GM10248 (cell line): ENCODE measurements around the gene TAMALIN.

Experiments used
- CTCF ChIA-PET: fragments of 300-600 bp; sonication (Branson Sonifier 250); formaldehyde crosslinking; extraction: SDS; loops from one replicate; lab custom pipeline; 2021; ENCODE audit warnings: antibody characterized with exemption; lab: Yijun Ruan, JAX
- POLR2A ChIA-PET: fragments of 350-650 bp; sonication (Branson Sonifier 250); formaldehyde crosslinking; extraction: SDS; loops from one replicate; lab custom pipeline; 2020; ENCODE audit warnings: antibody characterized with exemption; lab: Yijun Ruan, JAX
- DNase-seq: peaks from one replicate; pipeline ENCODE4 v3.0.0; 2012; ENCODE audit errors: extremely low spot score
- CTCF ChIP-seq: IDR thresholded peaks from 2 replicates; pipeline ENCODE4 v1.5.1; 2012; ENCODE audit warnings: mild to moderate bottlenecking, low read depth; ENCODE audit errors: extremely low read depth, missing control alignments, control extremely low read depth

The TAMALIN gene

GRCh38 chr12:51986834-51987233 is 19.9 kb upstream of the TAMALIN start:
- POLR2A ChIA-PET = no interaction called here
- CTCF ChIA-PET = interaction anchor here (32.6 kb wide), 1 partner anchor 36 kb away, joined by 870 read pairs; no protein-coding TSS in a partner anchor
- TF ChIP-seq CTCF = no peak
- DNase-seq = no peak

- CTCF ChIA-PET = interaction anchor here (0.8 to 32.6 kb wide), 14 partner anchors 8 to 905 kb away, joined by 3 to 870 read pairs (median 10); partner anchors contain the start of genes ACVRL1 and TAMALIN
- no peak for DNase-seq
- POLR2A ChIA-PET = no interaction called here
- no peak for TF ChIP-seq CTCF
Measured at GRCh38 chr12:51992246-51992645, 14.5 kb upstream of the TAMALIN start.

- TF ChIP-seq CTCF = no peak
- CTCF ChIA-PET = interaction anchor here (1.3 to 32.6 kb wide), 9 partner anchors 10 to 122 kb away, joined by 3 to 870 read pairs (median 15); partner anchors contain the start of gene TAMALIN
- DNase-seq = no peak
- POLR2A ChIA-PET = no interaction called here
Measured at GRCh38 chr12:51994539-51994820, 12.3 kb upstream of the TAMALIN start.

- TF ChIP-seq CTCF = no peak
- POLR2A ChIA-PET = no interaction called here
- CTCF ChIA-PET = interaction anchor here (1.3 to 32.6 kb wide), 8 partner anchors 10 to 125 kb away, joined by 3 to 870 read pairs (median 14); partner anchors contain the start of gene TAMALIN
- DNase-seq = no peak
Measured at GRCh38 chr12:51994959-51995358, 11.8 kb upstream of the TAMALIN start.

GRCh38 chr12:51997136-51997535 is 9.6 kb upstream of the TAMALIN start:
- ChIA-PET CTCF (interaction anchor here (1.5 to 32.6 kb wide), 3 partner anchors 16 to 26 kb away, joined by 6 to 870 read pairs (median 7); no protein-coding TSS in a partner anchor), POLR2A (no interaction called here)
- no peak for TF ChIP-seq CTCF
- DNase-seq = no peak

- ChIA-PET CTCF (interaction anchor here (1.0 to 32.6 kb wide), 15 partner anchors 10 to 122 kb away, joined by 3 to 870 read pairs (median 4); partner anchors contain the start of genes ATG101 and NR4A1), POLR2A (no interaction called here)
- no peak for DNase-seq
Measured at GRCh38 chr12:52003016-52003550, 3.7 kb upstream of the TAMALIN start.

More at GRCh38 chr12:52003016-52003550, 3.7 kb upstream of the TAMALIN start:
- TF ChIP-seq CTCF = no peak
